OCI-LY3 (cell line): ENCODE data around the gene DRGX.

Experiments used
- H2AFZ ChIP-seq: fragments of 200-600, 300-600 bp; shearing (Covaris generic); 2 replicates; pipeline ENCODE4 v1.6.0; 2014; ENCODE audit warnings: antibody characterized with exemption, low read depth, low read length
- H3K27ac ChIP-seq: fragments of 200-600, 300-600 bp; sonication (generic); 2 replicates; pipeline ENCODE4 v1.5.1; 2014; ENCODE audit warnings: mild to moderate bottlenecking, low read length, moderate library complexity, mixed read lengths
- H3K27me3 ChIP-seq: fragments of 200-600, 300-600 bp; sonication (generic); 2 replicates; pipeline ENCODE4 v1.6.1; 2014; ENCODE audit warnings: low read depth, low read length, mixed read lengths
- H3K36me3 ChIP-seq: fragments of 200-600, 300-600 bp; sonication (generic); replicated peaks from 2 replicates; pipeline ENCODE3; 2014; ENCODE audit warnings: low read depth, low read length, mixed read lengths
- H3K4me1 ChIP-seq: fragments of 300-600, 200-600 bp; sonication (generic); 2 replicates; pipeline ENCODE4 v1.6.1; 2014; ENCODE audit warnings: low read length, mixed read lengths
- H3K4me2 ChIP-seq: fragments of 200-600, 300-600 bp; sonication (generic); 2 replicates; pipeline ENCODE4 v1.6.1; 2014; ENCODE audit warnings: low read length, mixed read lengths
- H3K4me3 ChIP-seq: fragments of 300-600, 200-600 bp; sonication (generic); 2 replicates; pipeline ENCODE4 v1.5.1; 2014; ENCODE audit warnings: antibody characterized with exemption, mild to moderate bottlenecking, low read length, moderate library complexity
- H3K79me2 ChIP-seq: fragments of 300-600, 200-600 bp; shearing (Covaris generic); 2 replicates; pipeline ENCODE4 v1.6.1; 2014; ENCODE audit warnings: mild to moderate bottlenecking, low read length, mixed read lengths
- H3K9ac ChIP-seq: fragments of 300-600, 200-600 bp; shearing (Covaris generic); 2 replicates; pipeline ENCODE4 v1.6.0; 2014; ENCODE audit warnings: mild to moderate bottlenecking, low read length, moderate library complexity
- H3K9me3 ChIP-seq: fragments of 200-600, 300-600 bp; shearing (Covaris generic); 2 replicates; pipeline ENCODE4 v1.6.1; 2014; ENCODE audit warnings: low read length, mixed read lengths; ENCODE audit not compliant: insufficient read depth
- H4K20me1 ChIP-seq: fragments of 200-600, 300-600 bp; sonication (generic); 2 replicates; pipeline ENCODE4 v1.6.1; 2016; ENCODE audit warnings: low read length, mixed read lengths; ENCODE audit not compliant: insufficient read depth
- CTCF ChIP-seq: fragments of 200-600, 300-600 bp; sonication (generic); IDR thresholded peaks from 2 replicates; pipeline ENCODE4 v1.5.1; 2014; ENCODE audit warnings: antibody characterized with exemption, low read length, low read depth
- EZH2phosphoT487 ChIP-seq: fragments of 200-600 bp; shearing (Covaris generic); IDR thresholded peaks from 2 replicates; pipeline ENCODE4 v1.6.1; 2018; ENCODE audit warnings: antibody characterized with exemption, mixed run types, low read depth

Gene DRGX

DNA sequence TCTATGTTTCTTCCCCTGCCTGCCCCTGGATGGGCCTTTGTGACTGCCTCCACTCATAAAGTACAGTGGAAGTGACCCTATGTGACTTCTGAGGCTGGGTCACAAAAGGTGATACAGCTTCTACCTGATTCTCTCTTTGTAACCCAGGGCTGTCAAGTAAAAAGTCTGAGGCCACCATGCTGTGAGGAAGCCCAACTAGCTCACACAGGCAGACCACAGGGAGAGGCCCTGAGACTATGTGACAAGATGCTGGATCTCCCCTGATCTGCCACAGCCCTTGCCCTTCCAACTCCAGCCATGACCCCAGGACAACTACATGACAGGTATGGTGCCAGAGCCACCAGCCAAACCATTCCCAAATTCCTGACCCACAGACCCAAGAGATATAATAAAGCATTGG, 45.8 kb downstream of the DRGX start:
- no peak overlapping the region for H3K4me3 ChIP-seq

DNA sequence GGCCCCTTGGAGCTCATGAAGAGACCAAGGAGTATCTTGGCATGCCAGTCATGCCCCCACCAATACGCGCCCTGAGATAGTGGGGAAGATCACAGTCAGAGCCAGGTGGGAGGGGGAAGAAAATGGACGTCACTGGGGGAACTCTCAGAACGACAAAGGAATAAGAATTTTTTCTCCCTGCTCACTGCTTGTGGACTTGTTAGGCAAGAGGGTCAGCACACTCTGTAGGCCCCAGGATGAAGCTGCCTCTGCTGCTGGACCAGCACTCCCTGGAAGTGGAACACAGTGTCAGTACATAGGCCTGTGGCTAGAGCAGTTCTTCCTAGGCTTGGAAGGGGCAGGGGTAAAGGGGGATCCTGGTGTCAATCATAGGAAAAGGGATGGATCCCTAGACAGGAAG, 46.5 kb downstream of the DRGX start:
- H3K27me3 ChIP-seq = no peaks in the 10 kb centered on the region
- H4K20me1 ChIP-seq = no peaks in the 10 kb centered on the region
- no peak overlapping the region for H3K27ac ChIP-seq
- no peak overlapping the region for H2AFZ ChIP-seq
- H3K79me2 ChIP-seq = no peaks in the 10 kb centered on the region
- no peaks in the 10 kb centered on the region for H3K9me3 ChIP-seq
- no peaks in the 10 kb centered on the region for H3K4me1 ChIP-seq
- H3K9ac ChIP-seq = no peak overlapping the region
- no peaks in the 10 kb centered on the region for H3K36me3 ChIP-seq
- TF ChIP-seq CTCF (no peak), EZH2phosphoT487 (no peak)
- no peak overlapping the region for H3K4me3 ChIP-seq
- H3K4me2 ChIP-seq = no peak overlapping the region

More for the DNA sequence above, 45.8 kb downstream of the DRGX start:
- Histone ChIP-seq H3K27me3 (no peaks in the 10 kb centered on the region), H3K36me3 (no peaks in the 10 kb centered on the region), H3K4me1 (no peaks in the 10 kb centered on the region), H3K79me2 (no peaks in the 10 kb centered on the region), H4K20me1 (no peaks in the 10 kb centered on the region), H3K4me2 (no peak overlapping the region), H3K27ac (no peak overlapping the region), H3K9me3 (no peaks in the 10 kb centered on the region), H2AFZ (no peak overlapping the region), H3K9ac (no peak overlapping the region)
- TF ChIP-seq EZH2phosphoT487 = no peak
- no peak for TF ChIP-seq CTCF

DNA sequence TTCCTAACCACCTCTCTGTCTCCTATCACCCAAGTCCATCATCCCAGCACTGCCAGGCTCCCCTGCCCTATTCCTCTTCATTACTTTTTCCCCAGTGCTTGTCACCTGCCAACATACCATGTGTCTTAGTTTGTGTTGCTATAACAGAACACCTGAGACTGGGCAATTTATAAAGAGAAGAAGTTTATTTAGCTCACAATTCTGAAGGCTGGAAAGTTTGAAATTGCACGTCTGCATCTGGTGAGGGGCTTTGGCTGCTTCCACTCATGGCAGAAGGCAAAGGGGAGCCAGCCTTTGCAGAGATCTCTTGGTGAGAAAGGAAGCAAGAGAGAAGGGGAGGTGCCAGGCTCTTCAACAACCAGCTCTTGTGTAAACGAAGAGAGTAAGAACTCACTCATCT, 47.3 kb downstream of the DRGX start:
- H4K20me1 ChIP-seq = no peaks in the 10 kb centered on the region
- H3K27me3 ChIP-seq = no peaks in the 10 kb centered on the region
- H3K4me3 ChIP-seq = no peak overlapping the region
- TF ChIP-seq EZH2phosphoT487 = no peak
- TF ChIP-seq CTCF = no peak
- no peaks in the 10 kb centered on the region for H3K36me3 ChIP-seq
- H3K27ac ChIP-seq = no peak overlapping the region
- no peak overlapping the region for H3K4me2 ChIP-seq
- no peaks in the 10 kb centered on the region for H3K4me1 ChIP-seq
- no peak overlapping the region for H3K9ac ChIP-seq
- H3K79me2 ChIP-seq = no peaks in the 10 kb centered on the region
- H3K9me3 ChIP-seq = no peaks in the 10 kb centered on the region
- H2AFZ ChIP-seq = no peak overlapping the region

DNA sequence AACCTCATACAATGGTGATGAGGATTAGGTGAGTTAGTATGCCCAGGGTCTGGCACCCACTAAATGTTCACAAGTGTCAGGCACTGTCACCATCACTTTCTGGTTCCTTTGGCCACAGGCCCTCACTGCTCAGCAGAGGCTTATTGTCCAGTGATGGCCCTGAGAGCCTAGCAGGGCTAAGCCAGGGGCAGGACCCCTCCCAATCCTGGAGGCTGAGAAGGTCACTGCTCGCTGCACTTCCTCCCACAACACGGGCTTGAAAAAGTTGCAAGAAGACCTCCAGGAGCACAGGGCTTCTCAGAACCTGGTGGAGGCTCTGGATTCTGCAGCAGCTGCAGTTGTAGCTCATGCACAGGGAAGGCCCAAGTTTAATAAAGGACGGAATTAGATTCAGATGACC, 48.1 kb downstream of the DRGX start:
- Histone ChIP-seq H3K4me1 (no peaks in the 10 kb centered on the region), H3K27ac (no peak overlapping the region), H3K79me2 (no peaks in the 10 kb centered on the region), H3K4me3 (no peak overlapping the region), H3K9me3 (no peaks in the 10 kb centered on the region), H3K9ac (no peak overlapping the region), H3K4me2 (no peak overlapping the region), H3K27me3 (no peaks in the 10 kb centered on the region), H3K36me3 (no peaks in the 10 kb centered on the region), H2AFZ (no peak overlapping the region), H4K20me1 (no peaks in the 10 kb centered on the region)
- TF ChIP-seq EZH2phosphoT487 = no peak
- TF ChIP-seq CTCF = no peak
